HG03139 (cell line): ENCODE measurements around the gene CIZ1.
A peak's percentile ranks its signal among the peaks of the same experiment; 100 is the strongest.

Source experiments
- ATAC-seq: cut with Tn5 transposase; IDR thresholded peaks from one replicate; pipeline ENCODE4 v1.9.1; 2021; ENCODE audit not compliant: unreplicated experiment

CIZ1 gene

GRCh38 chr9:128163523-128164306, 27.7 kb downstream of the CIZ1 start:
- no peak for ATAC-seq

GRCh38 chr9:128163027-128163515, 28.3 kb downstream of the CIZ1 start:
- no peak for ATAC-seq

- no peak for ATAC-seq
These were observed 29.0 kb downstream of the CIZ1 start for GRCh38 chr9:128162215-128163026.

GRCh38 chr9:128161215-128161902, 30.0 kb downstream of the CIZ1 start:
- ATAC-seq: no peak

GRCh38 chr9:128160603-128160987, 30.8 kb downstream of the CIZ1 start:
- no peak for ATAC-seq

- ATAC-seq: peak; percentile 67
These were observed 31.4 kb downstream of the CIZ1 start, which contains the start of gene BBLN for GRCh38 chr9:128159784-128160602. Gene BBLN (plus strand): TSS chr9:128160265. CDS start chr9:128160408, 143 bp downstream.

- no peak for ATAC-seq
These were observed 31.9 kb downstream of the CIZ1 start for GRCh38 chr9:128159522-128159783.

- no peak for ATAC-seq
These were observed 35.5 kb downstream of the CIZ1 start for GRCh38 chr9:128155736-128156500.

GRCh38 chr9:128153947-128154695, 37.3 kb downstream of the CIZ1 start:
- ATAC-seq: no peak

GRCh38 chr9:128153060-128153946, 38.1 kb downstream of the CIZ1 start:
- ATAC-seq: no peak

GRCh38 chr9:128152133-128153059, 39.0 kb downstream of the CIZ1 start:
- no peak for ATAC-seq

GRCh38 chr9:128151309-128152132, 39.9 kb downstream of the CIZ1 start:
- no peak for ATAC-seq

- no peak for ATAC-seq
These were observed 40.6 kb downstream of the CIZ1 start for GRCh38 chr9:128150594-128151308.

- ATAC-seq: no peak
These were observed 41.3 kb downstream of the CIZ1 start for GRCh38 chr9:128149951-128150593.

- no peak for ATAC-seq
These were observed 42.2 kb downstream of the CIZ1 start, which contains the start of gene LCN2 for GRCh38 chr9:128149001-128149701. Gene LCN2 (plus strand): TSS chr9:128149453. CDS start chr9:128149526, 73 bp downstream.
